SU-DHL-6 (cell line): ENCODE measurements around the gene CACNA1G.

ENCODE experiments used
- H2AFZ ChIP-seq: fragments of 200-600 bp; sonication (generic); 2 replicates; pipeline ENCODE4 v1.6.1; 2014; ENCODE audit warnings: low read depth, mild to moderate bottlenecking, moderate library complexity, mixed read lengths, antibody characterized with exemption, low read length; ENCODE audit not compliant: severe bottlenecking
- H3F3A ChIP-seq: fragments of 200-600 bp; shearing (Covaris generic); 2 replicates; pipeline ENCODE4 v1.6.0; 2016; ENCODE audit warnings: antibody characterized with exemption, mild to moderate bottlenecking; ENCODE audit not compliant: insufficient read depth
- H3K27ac ChIP-seq: fragments of 200-600 bp; sonication (generic); 2 replicates; pipeline ENCODE4 v1.5.1; 2016; ENCODE audit warnings: low read depth, mild to moderate bottlenecking, low read length, moderate library complexity, mixed read lengths
- H3K27me3 ChIP-seq: fragments of 200-600 bp; sonication (generic), shearing (Covaris generic); 2 replicates; pipeline ENCODE4 v1.6.0; 2014; ENCODE audit warnings: mild to moderate bottlenecking, low read length
- H3K36me3 ChIP-seq: fragments of 200-600 bp; sonication (generic); 2 replicates; pipeline ENCODE4 v1.6.1; 2014; ENCODE audit warnings: mild to moderate bottlenecking, low read length, mixed read lengths
- H3K4me2 ChIP-seq: fragments of 300-600, 200-600 bp; shearing (Covaris generic), sonication (generic); 2 replicates; pipeline ENCODE4 v1.6.0; 2014; ENCODE audit warnings: low read length, low read depth, mild to moderate bottlenecking; ENCODE audit not compliant: poor library complexity, severe bottlenecking
- H3K4me3 ChIP-seq: fragments of 200-600 bp; sonication (generic); 2 replicates; pipeline ENCODE4 v1.5.1; 2014; ENCODE audit warnings: antibody characterized with exemption, low read length, mild to moderate bottlenecking, mixed read lengths; ENCODE audit not compliant: insufficient read depth, poor library complexity, severe bottlenecking
- H3K79me2 ChIP-seq: fragments of 200-600 bp; sonication (generic); 2 replicates; pipeline ENCODE4 v1.6.1; 2014; ENCODE audit warnings: mild to moderate bottlenecking, low read length, moderate library complexity; ENCODE audit not compliant: insufficient read depth
- H3K9ac ChIP-seq: fragments of 200-600 bp; sonication (generic); 2 replicates; pipeline ENCODE4 v1.7.0; 2014; ENCODE audit warnings: mild to moderate bottlenecking, low read length
- H3K9me2 ChIP-seq: fragments of 200-600 bp; sonication (generic); replicated peaks from 2 replicates; pipeline ENCODE4 v1.6.1; 2014; ENCODE audit warnings: low read length; ENCODE audit not compliant: insufficient read depth
- H3K9me3 ChIP-seq: fragments of 200-600 bp; sonication (generic); 2 replicates; pipeline ENCODE4 v1.6.1; 2014; ENCODE audit warnings: low read length, mixed read lengths; ENCODE audit not compliant: insufficient read depth
- H4K20me1 ChIP-seq: fragments of 200-600 bp; sonication (generic); 2 replicates; pipeline ENCODE4 v1.6.1; 2014; ENCODE audit warnings: low read depth, mild to moderate bottlenecking, antibody characterized with exemption, low read length, moderate library complexity, mixed read lengths
- CTCF ChIP-seq: fragments of 200-600 bp; sonication (generic); IDR thresholded peaks from one replicate; pipeline ENCODE4 v1.5.1; 2017; ENCODE audit warnings: antibody characterized with exemption, mild to moderate bottlenecking, low read length, moderate library complexity; ENCODE audit not compliant: insufficient read depth, poor library complexity, severe bottlenecking
- EZH2phosphoT487 ChIP-seq: fragments of 200-600 bp; sonication (generic), shearing (Covaris generic); conservative IDR thresholded peaks from 2 replicates; pipeline ENCODE4 v1.6.1; 2018; ENCODE audit warnings: mild to moderate bottlenecking, antibody characterized with exemption, low read length, moderate library complexity, mixed read lengths

Gene CACNA1G

GRCh38 chr17:50514388-50514787, 46.1 kb upstream of the CACNA1G start:
- H3F3A ChIP-seq, result no peaks in the 10 kb centered on the region
- no peak overlapping the region for H2AFZ ChIP-seq
- TF ChIP-seq CTCF (no peak), EZH2phosphoT487 (no peak)
- H3K9ac ChIP-seq, result no peak overlapping the region
- H3K4me2 ChIP-seq, result no peak overlapping the region
- H3K79me2 ChIP-seq, result no peaks in the 10 kb centered on the region
- H3K9me3 ChIP-seq, result no peaks in the 10 kb centered on the region
- H3K4me3 ChIP-seq, result no peak overlapping the region
- no peaks in the 10 kb centered on the region for H3K36me3 ChIP-seq
- no peaks in the 10 kb centered on the region for H4K20me1 ChIP-seq
- no peak overlapping the region for H3K27ac ChIP-seq
- no peaks in the 10 kb centered on the region for H3K9me2 ChIP-seq
- H3K27me3 ChIP-seq, result no peaks in the 10 kb centered on the region

DNA sequence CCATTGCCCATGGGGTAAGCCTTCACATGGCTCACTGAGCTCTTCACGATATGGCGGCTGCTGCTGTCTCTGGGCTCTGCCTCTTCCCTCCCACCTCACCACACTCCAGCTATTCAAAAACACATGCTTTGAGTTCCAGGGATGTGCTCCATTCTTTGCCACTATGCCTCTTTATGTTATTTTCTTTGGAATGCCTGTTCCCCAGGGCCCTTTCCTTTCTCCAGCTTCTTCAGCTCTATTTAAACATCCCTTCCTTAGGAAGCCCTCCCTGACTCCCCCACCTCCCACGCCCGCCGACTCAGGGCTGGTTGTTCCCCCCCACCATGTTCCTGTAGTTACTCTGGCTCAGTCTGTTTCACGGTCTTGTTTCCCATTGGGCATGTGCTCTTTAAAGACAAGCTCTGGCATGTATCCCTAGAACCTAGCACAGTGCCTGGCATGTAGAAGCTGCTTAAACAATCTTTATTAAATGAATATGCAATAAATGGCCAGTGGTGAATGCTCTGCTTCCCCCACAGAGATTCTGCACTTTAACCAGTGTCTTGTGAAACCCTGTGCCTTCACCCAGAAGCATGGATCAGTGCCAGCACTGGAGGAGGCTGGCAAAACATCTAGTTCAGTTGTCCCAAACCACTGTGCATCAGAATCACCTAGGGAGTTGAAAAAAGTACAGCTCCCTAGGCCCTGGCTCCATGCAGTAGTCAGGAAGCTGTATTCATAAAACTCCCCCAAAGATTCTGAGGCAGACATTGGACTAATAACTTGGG, 45.4 kb upstream of the CACNA1G start:
- Histone ChIP-seq H4K20me1 (no peaks in the 10 kb centered on the region), H3K27ac (no peak overlapping the region), H3K9me2 (no peaks in the 10 kb centered on the region), H3K4me3 (no peak overlapping the region), H3K79me2 (no peaks in the 10 kb centered on the region), H3K4me2 (no peak overlapping the region), H3K9ac (no peak overlapping the region), H3K27me3 (no peaks in the 10 kb centered on the region), H3F3A (no peaks in the 10 kb centered on the region), H2AFZ (no peak overlapping the region), H3K9me3 (no peaks in the 10 kb centered on the region), H3K36me3 (no peaks in the 10 kb centered on the region)
- TF ChIP-seq CTCF (no peak), EZH2phosphoT487 (no peak)

GRCh38 chr17:50517011-50517410, 43.5 kb upstream of the CACNA1G start:
- Histone ChIP-seq H3K4me2 (no peak overlapping the region), H4K20me1 (no peaks in the 10 kb centered on the region), H2AFZ (no peak overlapping the region), H3K9me2 (no peaks in the 10 kb centered on the region), H3K9ac (no peak overlapping the region), H3K9me3 (no peaks in the 10 kb centered on the region), H3K27ac (no peak overlapping the region), H3K36me3 (no peaks in the 10 kb centered on the region), H3K4me3 (no peak overlapping the region), H3F3A (no peaks in the 10 kb centered on the region), H3K79me2 (no peaks in the 10 kb centered on the region), H3K27me3 (no peaks in the 10 kb centered on the region)
- TF ChIP-seq CTCF, result no peak
- no peak for TF ChIP-seq EZH2phosphoT487
